Thyroid gland (tissue), 4 donors: ENCODE data around the gene NCK1. TPM values are rescaled to one million over a fixed set of nuclear protein-coding genes. Genes with fewer than 3 reads are reported as not detected.
"Not testable (repeated sequence)": the region's sequence is repeated elsewhere in the genome, so short reads cannot be mapped to it uniquely, and the experiment has no call there.

Source experiments
- DNase-seq, 2 donors: peaks; one replicate each; pipeline ENCODE4 v3.0.0-alpha.2; 2019
- H3K27ac ChIP-seq, 3 donors: fragments of 200-600 bp; sonication (generic); 1 replicate in 2 of 3; 2 replicates in 1 of 3; pipeline ENCODE4 v1.5.1; 2016 to 2019; ENCODE audit warnings: mild to moderate bottlenecking in 1 of 3, moderate library complexity in 1 of 3
- H3K27me3 ChIP-seq: fragments of 200-600 bp; sonication (generic); one replicate; pipeline ENCODE4 v1.5.1; 2019
- H3K36me3 ChIP-seq, 2 donors: fragments of 200-600 bp; sonication (generic); one replicate each; pipeline ENCODE4 v1.5.1; 2016 to 2019
- H3K4me1 ChIP-seq, 2 donors: fragments of 200-600 bp; sonication (generic); one replicate each; pipeline ENCODE4 v1.5.1; 2017 to 2019
- H3K4me3 ChIP-seq, 3 donors: fragments of 200-600 bp; sonication (generic); replicated peaks in 1 of 3; 1 replicate in 2 of 3; 2 replicates in 1 of 3; pipeline ENCODE4 v1.5.1; 2016; ENCODE audit warnings: mild to moderate bottlenecking in 1 of 3
- H3K9me3 ChIP-seq: fragments of 200-600 bp; sonication (generic); one replicate; pipeline ENCODE4 v1.5.1; 2017
- POLR2A ChIP-seq, 2 donors: fragments of 450-650 bp; IDR thresholded peaks; one replicate each; pipeline ENCODE4 v1.6.1; 2017; ENCODE audit warnings: antibody characterized with exemption in 2 of 2, mild to moderate bottlenecking in 2 of 2, moderate library complexity in 1 of 2
- WGBS, 2 donors: methylation state at CpG; one replicate each; pipeline ENCODE4 v1.1.5; 2017; 5-methylcytosine and 5-hydroxymethylcytosine counted together
- intact Hi-C: fragments of 100-400 bp; cut with DNase I; formaldehyde crosslinking; loops from one replicate; pipeline ENCODE4 v1.15.1; 2023
- total RNA-seq, 4 donors: library from RNA; depleted of rRNA; stranded (reverse); fragments of >200 nt; gene quantifications; one replicate each; pipeline ENCODE4 v1.2.3, GENCODE V29; 2016
- TF ChIP-seq, protein P1 (sequence below), 6 experiments: fragments of 200-600 bp in 3 of 6; fragments of 450-650 bp in 3 of 6; sonication (generic) in 3 of 6; IDR thresholded peaks; one replicate each; pipeline ENCODE4 v1.5.1; 2016 to 2019; ENCODE audit warnings: antibody characterized with exemption in 6 of 6, mild to moderate bottlenecking in 2 of 6, inconsistent platforms in 1 of 6, moderate library complexity in 1 of 6

Gene NCK1
- total RNA-seq, 4 donors from 2014 or later: 46.1 to 64.4 (median 47.0) TPM

DNA sequence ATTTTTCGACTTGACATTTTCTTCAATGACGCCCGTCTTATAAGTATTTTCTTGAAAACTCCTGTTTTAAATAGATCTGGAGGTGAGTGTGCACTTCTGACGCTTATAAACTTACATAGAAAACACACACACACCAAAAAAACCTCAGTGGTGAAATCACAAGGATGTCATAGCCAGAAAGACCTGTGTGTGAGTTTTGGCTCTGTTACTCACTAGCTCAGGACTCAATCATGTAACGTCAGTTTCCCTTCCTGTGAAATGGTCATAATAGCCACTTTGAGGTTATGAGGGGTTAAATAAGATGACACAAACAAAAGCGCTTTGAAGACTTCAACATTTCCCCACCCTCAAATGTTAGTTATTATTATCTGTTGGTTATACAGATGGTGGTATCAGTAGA is 97.6 kb downstream of the NCK1 start:
- Histone ChIP-seq H3K27me3 (no peaks in the 10 kb centered on the region), H3K36me3 (no peaks in the 10 kb centered on the region), H3K9me3 (no peaks in the 10 kb centered on the region), H3K4me1 (peaks cover 0 to 3% of the 10 kb centered on the region in 2 donors), H3K27ac (no peak overlapping the region), H3K4me3 (no peak overlapping the region)
- 94 to 97% methylated on average over 6 of the region's 6 CpGs for WGBS, 2 donors
- intact Hi-C loops: no loop called here
- TF ChIP-seq, protein P1, sequence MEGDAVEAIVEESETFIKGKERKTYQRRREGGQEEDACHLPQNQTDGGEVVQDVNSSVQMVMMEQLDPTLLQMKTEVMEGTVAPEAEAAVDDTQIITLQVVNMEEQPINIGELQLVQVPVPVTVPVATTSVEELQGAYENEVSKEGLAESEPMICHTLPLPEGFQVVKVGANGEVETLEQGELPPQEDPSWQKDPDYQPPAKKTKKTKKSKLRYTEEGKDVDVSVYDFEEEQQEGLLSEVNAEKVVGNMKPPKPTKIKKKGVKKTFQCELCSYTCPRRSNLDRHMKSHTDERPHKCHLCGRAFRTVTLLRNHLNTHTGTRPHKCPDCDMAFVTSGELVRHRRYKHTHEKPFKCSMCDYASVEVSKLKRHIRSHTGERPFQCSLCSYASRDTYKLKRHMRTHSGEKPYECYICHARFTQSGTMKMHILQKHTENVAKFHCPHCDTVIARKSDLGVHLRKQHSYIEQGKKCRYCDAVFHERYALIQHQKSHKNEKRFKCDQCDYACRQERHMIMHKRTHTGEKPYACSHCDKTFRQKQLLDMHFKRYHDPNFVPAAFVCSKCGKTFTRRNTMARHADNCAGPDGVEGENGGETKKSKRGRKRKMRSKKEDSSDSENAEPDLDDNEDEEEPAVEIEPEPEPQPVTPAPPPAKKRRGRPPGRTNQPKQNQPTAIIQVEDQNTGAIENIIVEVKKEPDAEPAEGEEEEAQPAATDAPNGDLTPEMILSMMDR (IDR thresholded peaks at IDR 0.05): no peak
- TF ChIP-seq POLR2A (IDR thresholded peaks at IDR 0.05): no peak
- DNase-seq: no peak

- no peak overlapping the region for H3K27ac ChIP-seq
- WGBS, 2 donors: 89 to 92% methylated on average over 4 of the region's 4 CpGs
- intact Hi-C loops: no loop called here
These were observed 99.1 kb downstream of the NCK1 start for GRCh38 chr3:136960838-136961836.

GRCh38 chr3:136962927-136963326 is 100.9 kb downstream of the NCK1 start:
- Histone ChIP-seq H3K27me3 (no peaks in the 10 kb centered on the region), H3K27ac (no peak overlapping the region), H3K4me1 (no peaks in the 10 kb centered on the region), H3K4me3 (no peak overlapping the region), H3K9me3 (no peaks in the 10 kb centered on the region), H3K36me3 (no peaks in the 10 kb centered on the region)
- WGBS, 2 donors: 57 to 74% methylated on average over 1 of the region's 1 CpG
- TF ChIP-seq POLR2A (IDR thresholded peaks at IDR 0.05): no peak
- TF ChIP-seq, protein P1 (IDR thresholded peaks at IDR 0.05): no peak
- intact Hi-C loops: no loop called here
- no peak for DNase-seq

More at GRCh38 chr3:136960838-136961836, 99.1 kb downstream of the NCK1 start:
- no peaks in the 10 kb centered on the region for H3K4me1 ChIP-seq
- no peak for DNase-seq
- H3K9me3 ChIP-seq: no peaks in the 10 kb centered on the region
- H3K4me3 ChIP-seq: no peak overlapping the region
- no peaks in the 10 kb centered on the region for H3K36me3 ChIP-seq
- no peaks in the 10 kb centered on the region for H3K27me3 ChIP-seq
- TF ChIP-seq POLR2A (IDR thresholded peaks at IDR 0.05): no peak
- TF ChIP-seq, protein P1 (IDR thresholded peaks at IDR 0.05): no peak

GRCh38 chr3:136969539-136969938 is 107.5 kb downstream of the NCK1 start:
- H3K9me3 ChIP-seq, H3K27ac ChIP-seq, H3K36me3 ChIP-seq, H3K4me3 ChIP-seq, DNase-seq, intact Hi-C loops, H3K4me1 ChIP-seq, H3K27me3 ChIP-seq: not testable (repeated sequence)
- WGBS, 2 donors: 91 to 92% methylated on average over 6 to 7 of the region's 14 CpGs

DNA sequence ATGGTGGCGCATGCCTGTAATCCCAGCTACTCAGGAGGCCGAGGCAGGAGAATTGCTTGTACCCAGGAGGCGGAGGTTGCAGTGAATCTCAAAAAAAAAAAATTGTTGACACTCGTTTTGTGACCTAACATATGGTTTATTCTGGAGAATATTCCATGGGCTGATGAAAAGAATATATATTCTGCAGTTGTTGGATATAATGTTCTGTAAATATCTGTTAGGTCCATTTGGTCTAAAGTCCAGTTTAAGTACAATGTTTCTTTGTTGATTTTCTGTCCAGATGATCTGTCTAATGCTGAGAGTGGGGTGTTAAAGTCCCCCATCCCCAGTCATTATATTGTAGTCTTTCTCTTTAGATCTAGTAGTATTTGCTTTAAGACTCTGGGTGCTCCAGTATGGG is 111.3 kb downstream of the NCK1 start:
- Histone ChIP-seq H3K36me3 (no peaks in the 10 kb centered on the region), H3K4me3 (no peak overlapping the region), H3K4me1 (no peaks in the 10 kb centered on the region), H3K9me3 (no peaks in the 10 kb centered on the region), H3K27ac (no peak overlapping the region), H3K27me3 (no peaks in the 10 kb centered on the region)
- DNase-seq: no peak
- WGBS, 2 donors: 95 to 97% methylated on average over 4 of the region's 4 CpGs
- intact Hi-C loops: no loop called here
- TF ChIP-seq, protein P1 (IDR thresholded peaks at IDR 0.05): no peak
- no peak for TF ChIP-seq POLR2A (IDR thresholded peaks at IDR 0.05)
